Measurements from ENCODE around the gene MLEC.

DNA sequence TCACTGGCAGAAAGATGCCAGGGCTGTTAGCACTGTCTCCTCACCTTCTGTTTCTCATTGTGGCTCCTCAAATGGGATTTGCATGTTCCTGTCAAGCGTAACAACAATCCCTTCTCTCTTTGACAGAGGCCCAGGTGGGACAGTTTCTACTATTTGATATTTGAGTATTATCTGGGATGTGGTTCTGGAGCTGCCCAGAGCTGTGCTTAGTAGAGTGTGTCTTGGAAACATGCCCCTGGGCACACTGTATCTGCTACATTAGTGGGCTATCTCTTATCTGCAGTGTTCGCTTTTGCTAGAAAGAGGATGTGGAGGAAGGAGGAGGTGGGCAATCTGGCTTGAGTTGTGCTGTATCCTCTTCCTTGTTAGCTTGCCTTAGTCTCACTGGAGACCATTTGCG lies 34.9 kb downstream of the MLEC start:
- TF ChIP-seq CTCF (IDR thresholded peaks at IDR 0.05): no peak
- no peak for TF ChIP-seq POLR2A (IDR thresholded peaks at IDR 0.05)

Data from breast epithelium (tissue), 3 donors.